ENCODE results near the gene MED25. TPM values are rescaled to one million over a fixed set of nuclear protein-coding genes. Genes with fewer than 3 reads are reported as not detected.

MED25 gene
- total RNA-seq, 4 donors from 2014 or later = 26.2 to 54.0 (median 29.4) TPM

DNA sequence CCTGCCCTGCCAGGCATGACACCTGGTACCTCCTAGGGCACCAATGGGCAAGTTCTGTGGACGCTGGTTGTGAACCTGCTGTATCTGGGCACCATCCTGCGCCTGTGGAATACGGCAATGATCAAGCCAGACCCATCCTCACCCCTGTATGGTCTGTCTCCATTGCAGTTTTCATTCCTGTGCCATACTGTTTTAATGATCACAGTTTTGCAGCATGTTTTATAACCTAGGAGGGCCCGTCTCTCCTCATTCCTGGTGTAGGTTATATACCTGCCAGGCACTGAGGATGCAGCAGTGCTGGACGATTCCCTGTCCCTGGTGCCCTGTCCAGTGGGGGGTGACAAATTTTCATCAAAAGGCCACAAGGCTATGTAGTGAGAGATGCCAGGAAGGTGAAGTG lies 65.0 kb downstream of the MED25 start:
- DNase-seq (ENCODE audit: low spot score in 2 of 2) = no peak
- Histone ChIP-seq H3K4me1 (peaks cover 0 to 25% (median 9%) of the 10 kb centered on the region in 4 donors), H3K27me3 (no peaks in the 10 kb centered on the region), H3K36me3 (peaks cover 21 to 94% (median 45%) of the 10 kb centered on the region in 3 donors), H3K4me3 (no peak overlapping the region), H3K27ac (no peak overlapping the region), H3K9me3 (peaks cover 0 to 5% (median 0%) of the 10 kb centered on the region in 4 donors)
- 97 to 99% methylated on average over 5 of the region's 5 CpGs for WGBS, 2 donors
- TF ChIP-seq POLR2A (IDR thresholded peaks at IDR 0.05) (no peak), EP300 (IDR thresholded peaks at IDR 0.05) (no peak)
- TF ChIP-seq, protein P1, sequence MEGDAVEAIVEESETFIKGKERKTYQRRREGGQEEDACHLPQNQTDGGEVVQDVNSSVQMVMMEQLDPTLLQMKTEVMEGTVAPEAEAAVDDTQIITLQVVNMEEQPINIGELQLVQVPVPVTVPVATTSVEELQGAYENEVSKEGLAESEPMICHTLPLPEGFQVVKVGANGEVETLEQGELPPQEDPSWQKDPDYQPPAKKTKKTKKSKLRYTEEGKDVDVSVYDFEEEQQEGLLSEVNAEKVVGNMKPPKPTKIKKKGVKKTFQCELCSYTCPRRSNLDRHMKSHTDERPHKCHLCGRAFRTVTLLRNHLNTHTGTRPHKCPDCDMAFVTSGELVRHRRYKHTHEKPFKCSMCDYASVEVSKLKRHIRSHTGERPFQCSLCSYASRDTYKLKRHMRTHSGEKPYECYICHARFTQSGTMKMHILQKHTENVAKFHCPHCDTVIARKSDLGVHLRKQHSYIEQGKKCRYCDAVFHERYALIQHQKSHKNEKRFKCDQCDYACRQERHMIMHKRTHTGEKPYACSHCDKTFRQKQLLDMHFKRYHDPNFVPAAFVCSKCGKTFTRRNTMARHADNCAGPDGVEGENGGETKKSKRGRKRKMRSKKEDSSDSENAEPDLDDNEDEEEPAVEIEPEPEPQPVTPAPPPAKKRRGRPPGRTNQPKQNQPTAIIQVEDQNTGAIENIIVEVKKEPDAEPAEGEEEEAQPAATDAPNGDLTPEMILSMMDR (IDR thresholded peaks at IDR 0.05) = no peak

DNA sequence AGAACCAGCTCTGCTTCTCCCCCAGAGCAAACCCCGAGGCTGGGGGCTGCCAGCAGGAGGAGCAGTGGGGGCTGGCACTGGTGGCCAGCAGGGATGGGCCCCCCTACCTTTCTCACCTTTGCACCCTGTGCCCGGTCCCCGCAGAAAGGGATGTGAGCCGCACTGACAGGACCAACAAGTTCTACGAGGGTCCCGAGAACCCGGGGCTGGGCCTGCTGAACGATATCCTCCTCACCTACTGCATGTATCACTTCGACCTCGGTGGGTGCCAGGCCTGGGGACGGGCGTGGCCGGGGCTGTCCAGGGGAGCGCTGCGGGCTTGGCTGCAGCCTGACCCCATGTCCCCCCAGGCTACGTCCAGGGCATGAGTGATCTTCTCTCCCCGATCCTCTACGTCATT lies 66.0 kb downstream of the MED25 start:
- peaks cover 0 to 5% (median 0%) of the 10 kb centered on the region in 4 donors for H3K9me3 ChIP-seq
- no peaks in the 10 kb centered on the region for H3K27me3 ChIP-seq
- H3K4me1 ChIP-seq = peaks cover 0 to 15% (median under 1%) of the 10 kb centered on the region in 4 donors
- H3K4me3 ChIP-seq = no peak overlapping the region
- no peak overlapping the region for H3K27ac ChIP-seq
- TF ChIP-seq EP300 (IDR thresholded peaks at IDR 0.05) = no peak
- TF ChIP-seq POLR2A (IDR thresholded peaks at IDR 0.05) = no peak
- TF ChIP-seq, protein P1 (IDR thresholded peaks at IDR 0.05) = no peak
- 96 to 98% methylated on average over 15 to 17 of the region's 18 CpGs for WGBS, 2 donors
- H3K36me3 ChIP-seq = peaks cover 20 to 100% (median 45%) of the 10 kb centered on the region in 3 donors
- DNase-seq (ENCODE audit: low spot score in 2 of 2) = no peak

DNA sequence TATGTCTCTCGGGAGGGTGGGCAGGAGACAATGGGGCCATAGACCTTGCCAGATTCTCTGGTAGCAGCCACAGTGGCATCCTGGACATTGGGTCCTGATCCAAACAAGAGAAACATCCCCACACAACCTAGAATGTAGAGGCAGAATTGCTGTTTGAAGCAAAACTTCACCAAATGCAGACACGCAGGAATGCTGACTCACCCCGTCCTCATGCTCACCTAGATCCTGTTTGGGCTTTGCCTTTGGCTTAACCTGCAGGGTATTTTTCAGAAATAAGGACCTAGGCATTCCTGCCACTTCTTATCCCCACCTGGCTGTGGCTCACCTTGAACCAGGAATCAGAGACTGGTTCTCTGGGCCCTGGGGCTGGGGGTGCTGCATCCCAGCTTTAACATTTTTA lies 66.7 kb downstream of the MED25 start:
- no peak overlapping the region for H3K27ac ChIP-seq
- H3K27me3 ChIP-seq = no peaks in the 10 kb centered on the region
- no peak overlapping the region for H3K4me3 ChIP-seq
- WGBS, 2 donors = 84 to 89% methylated on average over 3 of the region's 3 CpGs
- no peak for DNase-seq (ENCODE audit: low spot score in 2 of 2)
- peaks cover 0 to 5% (median 0%) of the 10 kb centered on the region in 4 donors for H3K9me3 ChIP-seq
- H3K36me3 ChIP-seq = peaks cover 19 to 97% (median 45%) of the 10 kb centered on the region in 3 donors
- TF ChIP-seq, protein P1 (IDR thresholded peaks at IDR 0.05) = no peak
- TF ChIP-seq EP300 (IDR thresholded peaks at IDR 0.05) (no peak), POLR2A (IDR thresholded peaks at IDR 0.05) (no peak)
- H3K4me1 ChIP-seq = peaks cover 0 to 14% (median under 1%) of the 10 kb centered on the region in 4 donors

Small RNAs within 50 kb of the gene (small RNA-seq; reads per million reads assigned to genes)
- not detected for gene MIR4749
- not detected for gene MIR6799

Other genes with a start within 250 kb of the MED25 start
- gene NOSIP, start 237.7 kb upstream of the MED25 start, total RNA-seq = 10 to 100 TPM; 43.0 to 83.1 (median 71.9) TPM
- gene PRRG2, start 237.0 kb upstream of the MED25 start, total RNA-seq = under 1 TPM in 3 of 4 donors, not detected in 1; 0.42 to 0.78 (median 0.44) TPM
- gene PRR12, start 227.1 kb upstream of the MED25 start, total RNA-seq = 10 to 100 TPM; 11.6 to 32.7 (median 18.1) TPM
- gene RRAS, start 178.1 kb upstream of the MED25 start, total RNA-seq = 100 to 1,000 TPM in 3 of 4 donors, 10 to 100 TPM in 1; 81.6 to 190 (median 162) TPM
- 10 to 100 TPM; 20.1 to 53.7 (median 31.1) TPM for gene SCAF1, start 176.1 kb upstream of the MED25 start, total RNA-seq
- gene IRF3, start 152.4 kb upstream of the MED25 start, total RNA-seq = 10 to 100 TPM; 41.4 to 85.2 (median 72.4) TPM
- gene BCL2L12, start 152.4 kb upstream of the MED25 start, total RNA-seq = 1 to 10 TPM; 4.7 to 6.8 (median 5.8) TPM
- 100 to 1,000 TPM; 106 to 147 (median 132) TPM for gene PRMT1, start 141.0 kb upstream of the MED25 start, total RNA-seq
- 1 to 10 TPM in 2 of 4 donors, not detected in 2; 1.5 to 4.3 TPM for gene ADM5, start 128.7 kb upstream of the MED25 start, total RNA-seq
- 1 to 10 TPM in 3 of 4 donors, under 1 TPM in 1; 0.44 to 4.1 (median 2.2) TPM for gene CPT1C, start 127.2 kb upstream of the MED25 start, total RNA-seq
- 1 to 10 TPM; 1.1 to 2.5 (median 1.6) TPM for gene TSKS, start 55.0 kb upstream of the MED25 start, total RNA-seq
- 100 to 1,000 TPM in 2 of 4 donors, 10 to 100 TPM in 2; 92.9 to 117 (median 104) TPM for gene AP2A1, start 51.3 kb upstream of the MED25 start, total RNA-seq
- 10 to 100 TPM; 19.0 to 31.7 (median 26.8) TPM for gene FUZ, start 5.0 kb upstream of the MED25 start, total RNA-seq
- 100 to 1,000 TPM in 2 of 4 donors, 10 to 100 TPM in 2; 75.6 to 113 (median 91.9) TPM for gene PTOV1, start 32.9 kb downstream of the MED25 start, total RNA-seq
- gene PNKP, start 49.3 kb downstream of the MED25 start, total RNA-seq = 100 to 1,000 TPM in 1 of 4 donors, 10 to 100 TPM in 3; 52.7 to 158 (median 79.5) TPM
- 10 to 100 TPM; 20.6 to 27.4 (median 25.4) TPM for gene AKT1S1, start 59.1 kb downstream of the MED25 start, total RNA-seq
- 10 to 100 TPM; 47.7 to 56.5 (median 49.0) TPM for gene TBC1D17, start 59.4 kb downstream of the MED25 start, total RNA-seq
- 1 to 10 TPM in 2 of 4 donors, under 1 TPM in 1, not detected in 1; 0.63 to 3.0 (median 1.7) TPM for gene IL4I1, start 78.6 kb downstream of the MED25 start, total RNA-seq
- gene ATF5, start 110.9 kb downstream of the MED25 start, total RNA-seq = 10 to 100 TPM; 12.6 to 19.0 (median 14.8) TPM
- gene NUP62, start 111.2 kb downstream of the MED25 start, total RNA-seq = 10 to 100 TPM; 32.8 to 43.5 (median 38.7) TPM
- gene SIGLEC11, start 142.9 kb downstream of the MED25 start, total RNA-seq = 1 to 10 TPM; 2.6 to 7.5 (median 4.3) TPM
- gene VRK3, start 207.1 kb downstream of the MED25 start, total RNA-seq = 10 to 100 TPM; 25.7 to 51.3 (median 30.1) TPM
- 10 to 100 TPM in 2 of 4 donors, 1 to 10 TPM in 2; 8.2 to 25.5 (median 14.3) TPM for gene ZNF473, start 207.7 kb downstream of the MED25 start, total RNA-seq